ENCODE measurements around the gene FAM186B.

GRCh38 chr12:49584591-49584990 is 20.8 kb downstream of the FAM186B start:
- TF ChIP-seq CTCF (IDR thresholded peaks at IDR 0.05; ENCODE audit: low read length) (no peak), EZH2 (IDR thresholded peaks at IDR 0.05; ENCODE audit: borderline replicate concordance, low read length) (no peak)
